ENCODE results near the gene NOTCH3.

The NOTCH3 gene

GRCh38 chr19:15236886-15237285, 36.1 kb upstream of the NOTCH3 start:
- DNase-seq (ENCODE audit: low read depth in 3 of 3): no peak

- DNase-seq (ENCODE audit: low read depth in 3 of 3): no peak
Observed at GRCh38 chr19:15235781-15236180, 35.0 kb upstream of the NOTCH3 start.

DNA sequence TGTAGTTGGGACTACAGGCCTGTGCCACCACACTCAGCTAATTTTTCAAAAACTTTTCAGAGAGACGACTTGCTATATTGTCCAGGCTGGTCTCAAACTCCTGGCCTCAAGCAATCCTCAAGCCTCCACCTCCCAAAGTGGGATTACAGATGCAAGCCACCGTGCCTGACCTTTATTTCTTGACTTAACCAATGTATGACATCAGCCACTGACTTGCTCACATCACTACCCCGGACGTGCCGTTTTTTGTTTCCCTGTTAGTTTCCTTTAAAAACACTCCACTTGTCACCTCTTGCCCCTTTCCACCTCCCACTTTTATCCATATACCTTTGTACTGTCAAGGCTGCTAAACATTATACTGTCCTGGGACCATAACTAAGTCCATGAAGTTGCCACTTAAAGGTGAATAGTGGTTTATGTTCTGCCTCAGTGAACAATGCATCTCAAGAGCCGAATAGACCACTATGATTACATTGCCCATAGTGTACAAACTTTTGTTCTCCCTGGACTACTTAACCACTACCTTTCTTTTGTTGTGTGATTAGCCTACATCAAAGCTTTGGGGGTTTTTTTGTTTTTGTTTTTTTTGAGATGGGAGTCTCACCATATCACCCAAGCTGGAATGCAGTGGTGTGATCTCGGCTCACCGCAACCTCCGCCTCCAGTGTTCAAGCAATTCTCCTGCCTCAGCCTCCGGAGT, 33.8 kb upstream of the NOTCH3 start:
- no peak for DNase-seq (ENCODE audit: low read depth in 3 of 3)

- no peak for DNase-seq (ENCODE audit: low read depth in 3 of 3)
Observed at GRCh38 chr19:15231271-15231670, 30.5 kb upstream of the NOTCH3 start.

- DNase-seq (ENCODE audit: low read depth in 3 of 3): no peak
Observed at GRCh38 chr19:15227261-15227660, 26.5 kb upstream of the NOTCH3 start.

DNA sequence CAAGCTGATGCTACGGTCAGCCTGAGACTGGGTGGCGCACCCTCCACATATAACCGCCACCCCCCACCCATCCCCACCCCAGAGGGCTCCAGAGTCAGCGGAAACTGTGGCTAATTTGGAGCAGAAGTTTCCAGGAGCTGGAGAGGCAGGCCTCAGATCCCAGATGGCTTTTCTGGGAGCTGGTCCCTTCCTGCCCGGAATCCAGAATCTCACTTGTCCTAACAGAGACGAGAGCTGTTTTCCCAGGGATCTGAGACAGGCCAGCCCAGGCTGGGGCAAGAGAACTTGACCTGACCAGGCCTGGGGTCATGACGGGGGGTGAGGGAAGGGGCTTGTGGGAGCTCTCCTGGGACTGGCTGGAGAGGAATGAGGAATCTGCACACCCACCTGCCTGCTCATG, 25.0 kb upstream of the NOTCH3 start:
- DNase-seq (ENCODE audit: low read depth in 3 of 3): no peak

GRCh38 chr19:15223649-15224361, 23.0 kb upstream of the NOTCH3 start:
- no peak for DNase-seq (ENCODE audit: low read depth in 3 of 3)

- peak; percentile 51 to 69 (median 66) for DNase-seq (ENCODE audit: low read depth in 3 of 3)
Observed at GRCh38 chr19:15222738-15223648, 22.2 kb upstream of the NOTCH3 start.

- DNase-seq (ENCODE audit: low read depth in 3 of 3): no peak
Observed at GRCh38 chr19:15220833-15221232, 20.0 kb upstream of the NOTCH3 start.

DNA sequence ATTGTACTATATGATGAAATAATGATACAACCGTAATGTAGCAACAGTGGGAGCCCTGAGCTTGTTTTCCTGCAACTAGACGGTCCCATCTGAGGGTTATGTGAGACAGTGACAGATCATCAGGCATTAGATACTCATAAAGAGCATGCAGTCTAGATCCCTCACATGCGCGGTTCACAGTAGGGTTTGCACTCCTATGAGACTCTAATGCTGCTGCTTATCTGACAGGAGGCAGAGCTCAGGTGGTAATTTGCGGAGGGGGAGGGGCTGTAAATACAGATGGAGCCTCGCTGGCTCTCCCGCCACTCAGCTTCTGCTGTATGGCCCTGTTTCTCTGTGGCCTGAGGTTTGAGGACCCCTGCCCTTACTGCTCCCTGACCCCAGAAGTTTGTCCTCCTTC, 17.7 kb upstream of the NOTCH3 start:
- DNase-seq (ENCODE audit: low read depth in 3 of 3): no peak

- DNase-seq (ENCODE audit: low read depth in 3 of 3): no peak
Observed at GRCh38 chr19:15216363-15216762, 15.6 kb upstream of the NOTCH3 start.

- DNase-seq (ENCODE audit: low read depth in 3 of 3): no peak
Observed at GRCh38 chr19:15213715-15214381, 13.1 kb upstream of the NOTCH3 start.

- no peak for DNase-seq (ENCODE audit: low read depth in 3 of 3)
Observed at GRCh38 chr19:15212711-15213110, 11.9 kb upstream of the NOTCH3 start.

DNA sequence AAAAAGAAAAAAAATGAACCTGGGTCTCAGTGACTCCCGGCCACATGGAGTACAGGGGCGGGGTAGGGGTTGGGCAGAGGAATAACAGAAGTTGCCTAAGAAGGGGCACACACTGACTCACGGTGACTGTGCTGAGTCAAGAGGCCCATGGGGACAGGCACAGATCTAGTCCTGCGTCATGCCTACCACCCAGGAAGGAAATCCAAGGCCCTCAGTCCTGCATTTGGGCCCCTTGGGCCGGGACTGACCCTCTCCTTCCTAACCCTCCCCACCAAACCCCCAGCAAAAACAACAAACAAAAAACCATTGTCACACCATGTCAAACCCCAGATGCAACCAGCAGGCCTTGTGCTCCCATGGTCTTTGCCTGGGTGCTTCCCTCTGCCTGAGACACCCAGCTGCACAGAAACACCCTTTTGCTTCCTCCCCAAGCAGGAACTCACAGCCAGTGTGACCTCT, 9.6 kb upstream of the NOTCH3 start:
- no peak for DNase-seq (ENCODE audit: low read depth in 3 of 3)

- no peak for DNase-seq (ENCODE audit: low read depth in 3 of 3)
Observed at GRCh38 chr19:15201374-15202023, 704 bp upstream of the NOTCH3 start.

DNA sequence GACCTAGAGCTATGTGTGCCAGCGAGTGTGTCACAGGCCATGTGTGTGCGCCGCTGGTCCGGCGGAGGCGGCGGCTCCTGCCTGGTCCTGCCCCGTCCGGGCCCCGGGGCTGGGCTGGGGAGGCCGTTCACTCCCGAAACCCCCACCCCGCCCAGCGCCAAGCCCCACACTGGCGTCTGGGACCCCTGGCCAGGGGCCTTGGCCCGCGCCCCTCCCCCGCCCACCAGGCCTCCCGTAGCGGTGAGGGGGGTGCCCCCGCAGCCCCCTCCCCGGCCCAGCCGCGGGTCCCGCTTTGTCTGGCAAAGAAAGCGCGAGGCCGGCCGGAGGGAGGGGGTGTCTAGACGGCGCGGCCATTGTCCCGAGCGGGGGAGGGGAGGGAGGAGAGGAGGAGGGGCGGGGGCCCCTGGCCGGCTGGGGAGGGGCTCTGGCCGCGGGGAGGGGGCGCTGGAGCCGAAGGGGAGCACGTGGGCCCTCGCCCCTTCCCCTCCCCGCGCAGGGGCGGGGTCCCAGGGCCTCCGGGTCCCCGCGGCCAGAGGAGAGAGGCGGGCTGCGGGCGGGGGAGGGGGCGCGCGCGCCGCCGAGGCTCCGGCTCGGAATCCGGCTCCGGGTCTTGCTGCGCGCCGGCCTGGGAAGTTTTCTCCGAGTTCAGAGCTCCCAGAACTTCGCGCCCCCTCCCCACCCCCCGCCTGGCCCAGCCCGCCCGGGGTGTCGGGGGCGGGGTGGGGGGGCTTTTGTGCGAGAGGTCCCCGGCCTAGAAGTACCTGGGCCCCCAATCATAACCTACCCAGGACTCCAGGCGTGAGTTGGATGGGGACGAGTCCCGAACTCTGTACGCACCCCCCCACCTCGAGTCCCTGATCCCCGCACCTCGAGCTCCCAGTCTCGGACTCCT, 888 bp downstream of the NOTCH3 start:
- no peak for DNase-seq (ENCODE audit: low read depth in 3 of 3)

GRCh38 chr19:15198951-15199660, 1.7 kb downstream of the NOTCH3 start:
- no peak for DNase-seq (ENCODE audit: low read depth in 3 of 3)

- no peak for DNase-seq (ENCODE audit: low read depth in 3 of 3)
Observed at GRCh38 chr19:15197942-15198341, 2.9 kb downstream of the NOTCH3 start.

- no peak for DNase-seq (ENCODE audit: low read depth in 3 of 3)
Observed at GRCh38 chr19:15197275-15197941, 3.4 kb downstream of the NOTCH3 start.
